ENCODE data around the gene ATP13A1.

GRCh38 chr19:19630062-19630414 lies 33.4 kb downstream of the ATP13A1 start:
- TF ChIP-seq, protein P1, sequence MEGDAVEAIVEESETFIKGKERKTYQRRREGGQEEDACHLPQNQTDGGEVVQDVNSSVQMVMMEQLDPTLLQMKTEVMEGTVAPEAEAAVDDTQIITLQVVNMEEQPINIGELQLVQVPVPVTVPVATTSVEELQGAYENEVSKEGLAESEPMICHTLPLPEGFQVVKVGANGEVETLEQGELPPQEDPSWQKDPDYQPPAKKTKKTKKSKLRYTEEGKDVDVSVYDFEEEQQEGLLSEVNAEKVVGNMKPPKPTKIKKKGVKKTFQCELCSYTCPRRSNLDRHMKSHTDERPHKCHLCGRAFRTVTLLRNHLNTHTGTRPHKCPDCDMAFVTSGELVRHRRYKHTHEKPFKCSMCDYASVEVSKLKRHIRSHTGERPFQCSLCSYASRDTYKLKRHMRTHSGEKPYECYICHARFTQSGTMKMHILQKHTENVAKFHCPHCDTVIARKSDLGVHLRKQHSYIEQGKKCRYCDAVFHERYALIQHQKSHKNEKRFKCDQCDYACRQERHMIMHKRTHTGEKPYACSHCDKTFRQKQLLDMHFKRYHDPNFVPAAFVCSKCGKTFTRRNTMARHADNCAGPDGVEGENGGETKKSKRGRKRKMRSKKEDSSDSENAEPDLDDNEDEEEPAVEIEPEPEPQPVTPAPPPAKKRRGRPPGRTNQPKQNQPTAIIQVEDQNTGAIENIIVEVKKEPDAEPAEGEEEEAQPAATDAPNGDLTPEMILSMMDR (IDR thresholded peaks at IDR 0.05; ENCODE audit: low read depth, low read length): no peak
- TF ChIP-seq EZH2phosphoT487 (IDR thresholded peaks at IDR 0.05; ENCODE audit: low read depth): no peak
